GM21576 (cell line): ENCODE measurements around the gene SELENOM.

Source experiments
- ATAC-seq: cut with Tn5 transposase; IDR thresholded peaks from one replicate; pipeline ENCODE4 v1.9.1; 2021; ENCODE audit warnings: mild to moderate bottlenecking, moderate library complexity; ENCODE audit not compliant: unreplicated experiment

SELENOM gene

DNA sequence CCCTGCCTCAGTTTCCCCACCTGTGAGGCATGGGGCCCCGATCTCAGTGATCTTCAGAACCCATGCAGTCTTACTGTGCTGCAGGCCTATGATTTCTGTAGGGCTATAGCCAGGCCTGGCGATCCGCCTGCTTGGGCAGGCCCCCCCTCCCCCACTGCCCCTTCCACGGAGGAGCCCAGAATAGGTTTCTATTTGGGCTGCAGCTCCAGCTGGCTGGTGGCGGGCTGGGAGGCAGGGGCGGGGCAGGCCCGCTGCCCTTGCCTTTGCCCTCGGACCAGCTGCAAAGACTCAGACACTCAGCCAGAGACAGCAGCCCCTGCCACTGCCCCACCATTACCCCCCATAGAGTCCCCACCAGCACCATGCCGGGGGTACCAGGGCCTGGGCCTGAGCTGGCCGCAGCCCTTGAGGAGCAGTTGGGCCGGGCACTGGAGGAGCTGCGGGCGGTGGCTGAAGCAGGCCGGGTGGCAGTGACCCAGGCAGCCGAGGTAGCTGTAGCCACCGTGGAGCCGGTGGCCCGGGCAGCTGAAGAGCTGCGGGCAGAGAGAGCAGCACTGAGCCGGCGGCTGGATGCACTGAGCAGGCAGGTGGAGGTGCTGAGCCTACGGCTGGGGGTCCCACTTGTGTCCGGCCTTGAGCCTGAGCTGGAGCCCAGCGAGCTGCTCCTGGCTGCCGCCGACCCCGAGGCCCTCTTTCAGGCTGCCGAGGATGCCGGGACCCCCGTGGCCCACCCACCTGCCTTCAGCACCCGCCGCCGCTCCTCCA is 14.1 kb downstream of the SELENOM start:
- no peak for ATAC-seq

DNA sequence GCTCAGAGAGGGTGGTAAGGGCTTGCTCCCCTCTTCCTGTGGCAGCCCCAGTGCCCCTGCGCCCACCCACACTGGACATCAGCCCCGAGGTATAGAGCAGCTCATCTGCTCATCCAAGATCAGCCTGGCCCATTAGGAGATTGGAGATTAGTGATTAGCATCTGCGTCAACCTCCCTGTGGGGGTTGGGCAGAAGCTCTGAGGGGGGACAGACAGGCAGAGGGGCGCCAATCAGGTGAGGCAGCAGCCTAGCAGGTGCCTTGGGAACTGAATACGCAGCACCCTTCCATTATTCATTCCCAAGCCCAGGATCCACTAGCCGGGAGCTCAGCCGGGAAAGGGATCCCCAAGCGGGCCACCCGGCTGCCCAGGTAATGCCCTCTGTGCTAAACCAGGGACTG is 15.2 kb downstream of the SELENOM start:
- no peak for ATAC-seq

DNA sequence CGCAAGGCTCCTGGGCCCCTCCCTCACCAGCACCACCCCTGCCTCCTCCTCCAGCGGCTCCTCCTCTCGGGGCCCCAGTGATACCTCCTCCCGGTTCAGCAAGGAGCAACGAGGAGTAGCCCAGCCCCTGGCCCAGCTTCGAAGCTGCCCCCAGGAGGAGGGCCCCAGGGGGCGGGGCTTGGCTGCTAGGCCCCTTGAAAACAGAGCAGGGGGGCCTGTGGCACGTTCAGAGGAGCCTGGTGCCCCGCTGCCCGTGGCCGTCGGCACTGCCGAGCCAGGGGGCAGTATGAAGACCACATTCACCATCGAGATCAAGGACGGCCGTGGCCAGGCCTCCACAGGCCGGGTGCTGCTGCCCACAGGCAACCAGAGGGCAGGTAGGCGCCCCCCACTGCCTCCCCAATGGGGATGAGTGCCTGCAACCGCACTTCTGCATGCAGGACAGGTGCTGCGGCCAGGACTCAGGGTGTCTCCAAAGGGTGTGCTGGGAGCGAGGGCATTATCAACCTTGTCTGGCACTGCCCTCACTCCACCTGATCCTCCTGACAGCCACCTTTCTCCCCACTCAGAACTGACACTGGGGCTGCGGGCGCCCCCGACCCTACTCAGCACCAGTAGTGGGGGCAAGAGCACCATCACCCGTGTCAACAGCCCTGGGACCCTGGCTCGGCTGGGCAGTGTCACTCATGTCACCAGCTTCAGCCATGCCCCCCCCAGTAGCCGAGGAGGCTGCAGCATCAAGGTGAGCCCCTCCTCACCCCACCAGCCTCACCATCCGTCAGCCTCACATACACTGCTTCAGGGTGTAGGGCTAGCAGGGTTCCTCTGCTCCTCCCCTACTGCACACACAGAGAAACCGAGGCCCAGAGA is 16.0 kb downstream of the SELENOM start:
- no peak for ATAC-seq

DNA sequence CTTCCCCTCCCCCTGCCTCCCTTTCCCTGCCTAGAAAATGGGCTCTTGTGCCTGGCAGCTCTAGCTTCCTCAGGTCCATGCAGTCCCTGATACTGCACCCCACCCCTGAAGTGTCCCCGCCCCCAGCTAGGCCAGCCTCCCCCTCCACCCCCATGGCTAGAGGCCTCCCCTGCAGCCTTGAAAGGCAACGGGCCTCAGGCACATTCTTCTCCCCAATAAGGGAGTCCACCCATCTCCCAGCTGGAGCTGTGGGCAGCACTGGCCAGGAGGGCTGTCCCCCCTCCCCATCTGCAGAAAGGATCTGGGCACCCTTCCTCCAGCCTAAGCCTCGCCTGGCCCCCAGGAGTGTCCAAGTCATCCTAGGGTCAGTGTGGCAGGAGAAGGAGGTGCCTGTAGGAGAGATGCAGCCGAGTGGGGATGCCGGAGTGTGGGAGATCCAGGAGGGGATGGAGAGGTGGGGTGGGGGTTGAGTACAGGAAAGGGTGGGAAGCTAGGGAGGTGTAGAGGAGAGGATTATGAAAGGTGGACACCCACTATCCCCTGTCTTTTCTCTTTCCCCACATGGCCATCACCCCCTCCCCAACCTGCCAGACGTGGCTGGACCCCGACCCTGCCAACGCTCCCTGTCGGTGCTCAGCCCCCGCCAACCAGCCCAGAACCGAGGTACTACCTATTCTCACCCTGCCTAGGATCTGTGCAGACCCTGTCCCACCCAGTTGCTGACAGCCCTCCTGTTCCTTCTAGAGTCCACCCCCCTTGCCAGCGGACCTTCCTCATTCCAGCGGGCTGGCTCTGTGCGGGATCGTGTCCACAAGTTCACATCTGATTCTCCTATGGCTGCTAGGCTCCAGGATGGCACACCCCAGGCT is 16.9 kb downstream of the SELENOM start:
- ATAC-seq: no peak

DNA sequence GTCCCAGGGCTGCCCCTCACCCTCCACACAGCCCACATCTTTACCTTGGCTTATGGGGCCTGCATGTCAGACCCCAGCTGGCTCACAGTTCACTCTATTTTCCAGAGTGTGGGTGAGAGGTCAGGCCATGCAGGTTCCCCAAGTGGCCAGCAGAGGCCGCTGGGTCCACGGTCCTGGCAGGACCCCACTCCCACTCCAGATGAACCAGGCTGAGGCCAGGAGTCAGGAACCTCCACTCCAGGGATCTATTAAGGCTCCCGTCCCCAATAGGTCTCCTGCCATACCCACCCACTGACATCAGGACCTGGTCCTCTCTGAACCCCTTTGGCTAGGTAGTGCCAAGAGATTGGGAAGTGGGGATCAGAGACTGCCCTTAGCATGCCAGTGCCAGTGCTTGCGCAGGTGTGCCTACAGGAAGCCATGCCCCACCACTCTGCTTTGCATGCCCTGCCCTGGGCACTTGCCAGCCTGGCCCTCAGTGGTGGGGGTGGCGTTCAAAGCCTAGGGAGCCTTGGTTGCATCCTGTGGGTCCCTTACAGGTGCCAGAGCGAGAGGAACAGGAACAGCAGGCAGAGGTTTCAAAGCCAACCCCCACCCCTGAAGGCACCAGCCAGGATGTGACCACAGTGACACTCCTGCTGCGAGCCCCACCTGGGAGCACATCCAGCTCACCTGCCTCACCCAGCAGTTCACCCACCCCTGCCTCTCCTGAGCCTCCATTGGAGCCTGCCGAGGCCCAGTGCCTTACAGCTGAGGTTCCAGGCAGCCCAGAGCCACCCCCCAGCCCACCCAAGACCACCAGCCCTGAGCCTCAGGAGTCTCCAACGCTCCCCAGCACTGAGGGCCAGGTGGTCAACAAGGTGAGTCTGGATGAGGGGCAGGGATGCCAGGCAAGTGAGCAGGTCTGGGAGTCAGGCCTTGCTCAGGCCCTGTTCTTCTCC is 17.9 kb downstream of the SELENOM start:
- no peak for ATAC-seq

DNA sequence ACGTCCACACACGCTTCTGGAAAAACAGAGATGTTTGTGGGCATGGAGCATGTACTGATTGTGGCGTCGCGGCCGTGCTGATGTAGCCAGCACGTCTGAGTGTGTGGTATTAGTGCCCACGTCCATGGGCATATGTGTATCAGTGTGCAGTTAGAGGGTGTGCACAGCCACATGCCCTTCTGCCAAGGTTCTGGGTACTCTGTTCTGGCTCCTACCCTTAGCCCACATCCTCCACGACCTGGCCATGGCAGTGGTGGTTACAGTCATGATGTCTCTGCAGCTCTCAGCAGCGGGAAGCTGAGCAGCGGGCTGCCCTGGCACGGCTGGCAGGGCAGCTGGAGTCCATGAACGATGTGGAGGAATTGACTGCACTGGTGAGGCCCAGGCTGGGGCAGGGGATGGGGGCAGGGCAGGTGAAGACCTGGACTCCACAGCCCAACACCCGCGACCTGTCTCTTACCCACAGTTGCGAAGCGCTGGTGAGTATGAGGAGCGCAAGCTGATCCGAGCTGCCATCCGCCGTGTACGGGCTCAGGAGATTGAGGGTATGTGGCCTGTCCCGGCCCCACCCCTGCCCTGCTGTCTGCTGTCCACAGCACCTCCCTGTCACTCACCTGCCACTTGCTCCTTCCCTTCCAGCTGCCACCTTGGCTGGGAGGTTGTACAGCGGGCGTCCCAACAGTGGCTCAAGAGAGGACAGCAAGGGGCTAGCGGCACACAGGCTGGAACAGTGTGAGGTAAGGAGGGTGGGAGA is 19.0 kb downstream of the SELENOM start:
- ATAC-seq: no peak

DNA sequence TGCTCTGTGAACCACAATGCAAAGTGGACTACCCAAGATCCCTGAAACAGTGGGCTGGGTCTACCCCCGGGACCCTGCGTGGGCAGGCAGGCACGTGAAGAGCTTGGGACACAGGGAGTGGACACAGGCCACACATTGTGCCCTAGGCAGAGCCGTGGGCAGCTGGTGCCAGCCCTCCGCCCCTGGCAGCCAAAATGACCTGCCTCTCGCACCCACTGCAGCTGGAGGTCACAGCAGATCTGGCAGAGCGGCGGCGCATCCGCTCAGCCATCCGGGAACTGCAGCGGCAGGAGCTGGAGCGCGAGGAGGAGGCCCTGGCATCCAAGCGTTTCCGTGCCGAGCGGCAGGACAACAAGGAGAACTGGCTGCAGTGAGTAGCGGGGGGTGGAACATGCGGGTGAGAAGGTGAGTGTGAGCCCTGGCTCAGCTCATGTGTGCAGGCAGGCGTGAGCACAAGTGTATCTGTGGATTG is 19.6 kb downstream of the SELENOM start:
- no peak for ATAC-seq

DNA sequence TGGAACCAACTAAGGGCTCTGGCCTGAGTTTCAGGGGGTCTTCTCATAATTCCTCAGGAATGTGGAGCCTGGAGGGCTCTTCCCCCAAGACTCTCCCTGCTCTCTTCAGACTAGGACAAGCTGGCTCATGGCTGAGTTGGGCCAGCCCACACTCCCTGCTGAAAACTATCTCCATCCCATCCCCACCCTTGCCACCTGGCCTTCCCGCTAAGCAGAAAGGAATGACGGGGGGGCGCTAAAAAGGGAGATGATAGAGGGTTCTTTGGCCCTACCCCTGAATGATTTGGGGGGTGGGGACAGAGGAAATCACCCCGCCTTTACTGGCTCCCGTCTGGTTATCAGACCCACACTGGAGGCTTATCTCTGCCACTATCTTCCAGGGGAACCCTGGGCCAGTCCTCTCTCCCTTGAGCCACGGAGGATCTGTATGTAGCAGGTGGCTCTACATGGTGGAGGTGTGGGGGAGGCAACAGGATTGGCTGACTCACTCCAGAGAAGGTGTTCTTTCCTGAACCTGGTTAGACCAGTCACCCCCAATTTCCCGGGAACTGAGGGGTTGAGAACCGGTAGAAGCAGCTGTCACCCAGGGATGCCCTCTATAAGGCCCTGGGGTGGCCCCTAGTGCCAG is 20.6 kb downstream of the SELENOM start:
- no peak for ATAC-seq

DNA sequence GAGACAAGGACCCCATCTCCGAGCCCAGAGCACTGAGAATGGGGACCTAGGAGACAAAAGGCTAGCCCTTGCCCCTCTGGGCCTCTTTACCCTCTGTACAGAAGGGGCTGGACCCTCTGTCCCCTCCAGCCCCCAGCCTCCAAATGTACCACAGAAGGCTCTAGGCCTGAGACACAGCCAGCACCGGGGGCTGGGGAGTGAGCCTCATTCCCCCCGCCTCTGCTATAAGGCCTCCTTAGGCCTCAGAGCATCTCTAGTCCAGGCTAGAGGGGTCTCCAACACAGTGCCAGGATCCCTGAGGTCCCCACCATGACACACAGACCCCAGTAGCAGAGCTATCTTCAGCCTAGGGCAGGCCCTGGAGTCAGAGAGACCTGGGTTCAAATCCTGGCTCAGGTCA is 21.4 kb downstream of the SELENOM start:
- ATAC-seq: no peak

DNA sequence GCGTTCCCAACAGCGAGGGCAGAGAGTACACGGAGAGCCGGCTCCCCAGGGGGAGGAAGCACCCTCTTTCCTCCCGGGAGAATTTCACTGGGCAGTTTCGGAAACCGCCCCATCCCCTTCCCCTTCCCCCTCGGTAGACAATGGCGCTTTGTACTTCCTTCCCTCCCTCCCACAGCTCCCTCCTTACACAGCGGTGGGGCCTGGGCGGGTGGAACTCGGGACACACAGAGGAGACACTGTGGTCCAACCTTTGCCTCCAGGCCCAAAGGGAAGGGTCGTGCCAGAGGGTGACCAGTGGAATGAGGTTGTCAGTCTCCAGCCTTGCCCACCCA is 21.9 kb downstream of the SELENOM start:
- ATAC-seq: no peak

DNA sequence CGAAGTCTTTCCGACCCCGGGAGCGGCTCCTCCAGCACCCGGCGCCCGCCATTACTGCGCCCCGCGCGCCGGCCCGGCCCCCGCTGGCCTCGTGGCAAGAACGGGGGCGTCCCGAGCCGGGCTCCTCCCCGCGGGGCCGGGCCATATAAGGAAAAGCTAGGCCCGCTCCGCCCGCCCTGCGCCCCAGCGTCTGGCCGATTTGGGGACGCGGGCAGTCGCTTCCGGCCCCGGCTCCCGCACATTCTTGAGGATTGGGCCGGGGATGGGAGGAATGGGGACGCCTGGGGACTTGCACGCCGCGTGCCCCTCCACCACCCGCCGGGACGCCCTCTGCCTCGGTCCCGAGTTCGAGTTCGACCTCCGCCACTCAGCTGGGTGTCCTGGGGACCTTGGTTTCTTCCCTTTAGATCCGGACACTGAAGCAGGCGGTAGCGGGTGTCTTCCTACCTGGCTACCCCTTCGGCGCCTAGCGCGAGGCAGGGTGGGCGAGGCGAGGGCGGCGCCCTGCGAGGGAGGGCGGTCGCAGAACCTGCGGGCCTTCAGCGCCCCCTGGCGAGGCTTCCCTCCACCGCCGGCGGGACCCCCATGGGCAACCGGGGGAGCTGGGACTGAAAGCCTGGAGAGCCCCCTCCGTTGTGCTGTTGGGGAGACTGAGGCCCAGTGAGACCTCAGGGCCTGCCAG is 22.4 kb downstream of the SELENOM start:
- ATAC-seq: peak; percentile 48

DNA sequence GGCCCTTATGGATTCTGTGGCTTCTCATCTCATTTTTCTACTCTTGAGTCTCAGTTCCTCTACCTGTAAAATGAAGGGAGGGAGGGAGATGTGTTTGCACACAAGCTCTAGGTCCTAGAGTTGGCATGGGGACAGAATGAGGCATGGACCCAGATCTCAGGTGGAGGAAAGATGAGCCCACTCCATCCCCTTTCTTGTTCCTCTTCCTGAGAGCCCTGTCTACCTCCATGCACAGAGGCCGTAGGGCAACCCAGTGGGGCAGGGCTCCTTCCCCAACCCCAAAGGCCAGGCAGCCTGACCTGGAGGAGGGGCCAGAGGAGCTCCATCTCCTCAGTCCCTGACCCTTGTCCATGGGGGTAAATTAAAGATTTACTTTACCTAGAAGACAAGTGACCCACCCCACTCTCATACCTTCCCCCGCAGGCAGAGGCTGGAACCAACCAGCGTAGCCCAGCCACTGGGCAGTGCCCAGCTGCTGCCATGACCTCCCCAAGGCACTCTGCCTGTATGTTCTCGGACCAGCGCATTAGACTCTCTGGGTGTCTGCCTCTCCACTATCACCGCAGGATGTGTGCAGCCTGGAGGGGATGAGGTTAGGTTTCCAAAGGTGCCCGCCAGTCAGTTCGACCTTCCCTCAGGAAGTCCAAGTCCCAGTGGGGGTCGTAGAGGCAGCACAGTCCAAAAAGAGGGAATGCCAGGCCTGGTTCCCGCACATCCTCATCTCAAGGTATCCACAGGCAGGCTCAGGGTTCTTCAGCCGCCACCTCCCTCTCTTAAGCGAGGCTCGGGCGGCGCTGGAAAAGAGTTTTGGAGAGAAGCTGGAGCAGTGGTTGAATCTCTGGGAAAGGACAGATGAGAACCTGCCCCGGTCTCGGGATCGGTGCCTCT is 23.2 kb downstream of the SELENOM start:
- ATAC-seq: peak; percentile 2

DNA sequence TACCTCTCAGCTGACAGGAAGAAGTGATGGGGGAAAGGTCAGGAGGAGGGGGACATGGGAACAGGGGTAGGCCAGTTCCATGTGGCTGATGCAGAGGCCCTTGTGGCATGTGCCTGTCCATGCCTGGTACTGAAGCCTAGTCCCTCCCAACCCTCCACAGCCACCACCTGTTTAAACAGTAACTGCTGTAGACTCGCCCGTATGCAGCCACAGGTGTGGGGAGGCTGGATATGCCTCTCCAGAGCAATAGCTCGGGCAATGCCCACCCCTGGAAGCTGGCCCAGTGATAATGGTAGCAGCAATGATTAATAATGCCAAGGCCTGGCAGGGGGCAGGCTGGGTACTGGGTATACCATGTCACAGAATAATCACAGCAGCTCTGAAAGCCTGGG is 24.0 kb downstream of the SELENOM start:
- no peak for ATAC-seq

DNA sequence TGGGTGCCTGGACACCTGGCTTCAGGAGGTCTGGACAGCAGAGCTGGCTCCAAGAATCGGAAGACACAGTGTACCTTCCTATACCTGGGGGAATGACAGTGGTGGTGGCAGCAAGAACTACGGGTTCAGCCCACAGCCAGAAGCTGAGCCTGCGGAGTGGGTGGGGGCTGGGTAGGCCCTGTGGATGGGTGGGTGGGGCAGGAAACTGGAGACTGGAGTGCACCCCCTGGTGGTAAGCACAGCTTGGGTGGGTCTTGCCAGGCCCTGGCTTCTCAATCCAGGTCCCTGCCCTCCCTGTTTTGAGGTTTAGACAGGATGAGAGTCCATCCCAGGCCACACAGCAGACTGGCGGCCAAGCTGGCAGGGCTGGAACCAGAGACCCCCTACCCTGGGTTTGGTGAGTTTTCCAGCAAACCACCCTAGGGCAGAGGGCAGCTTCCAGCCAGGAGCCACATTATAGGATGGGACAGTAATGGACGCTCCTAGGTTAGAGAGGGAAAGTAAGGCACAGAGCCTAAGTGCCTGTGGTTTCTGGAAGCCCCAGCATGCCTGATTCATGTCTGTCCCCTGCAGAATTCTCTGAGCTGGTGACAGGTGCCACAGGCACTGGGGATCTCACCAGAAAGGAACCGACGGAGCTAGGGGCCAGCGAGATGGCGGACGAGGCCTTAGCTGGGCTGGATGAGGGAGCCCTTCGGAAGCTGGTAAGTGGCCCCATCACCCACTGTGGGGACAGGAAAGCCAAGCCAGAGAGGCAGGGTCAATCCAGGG is 24.6 kb downstream of the SELENOM start:
- ATAC-seq: no peak

DNA sequence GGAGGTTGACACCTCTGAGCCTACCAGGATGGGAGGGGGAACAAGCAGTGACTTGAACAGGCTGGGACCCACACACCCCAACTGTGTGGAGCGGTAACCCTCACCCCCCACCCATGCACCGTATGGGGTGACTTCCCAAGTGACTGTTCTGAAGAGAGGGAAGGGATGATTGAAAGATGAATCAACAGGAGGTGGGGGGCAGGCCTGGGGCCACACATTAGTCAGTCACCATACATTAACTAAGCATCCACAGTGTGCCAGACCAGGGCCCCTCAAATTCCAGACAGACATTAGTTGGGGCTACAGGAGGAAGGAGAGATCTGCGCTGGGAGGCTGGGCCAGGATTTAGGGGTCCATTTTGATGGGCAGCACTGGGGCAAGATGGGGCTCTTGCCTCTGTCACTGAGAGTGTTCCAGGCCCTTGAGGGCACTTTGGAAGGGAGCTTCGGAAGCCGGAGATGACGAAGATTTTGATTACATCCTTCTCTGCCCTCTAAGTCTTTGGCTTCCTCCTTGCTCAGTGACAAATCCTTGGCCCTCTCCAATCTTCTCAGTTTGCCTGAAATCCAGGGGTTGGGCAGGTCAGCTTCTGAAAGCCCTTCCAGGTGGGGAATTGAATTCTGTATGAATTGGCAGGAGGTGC is 25.3 kb downstream of the SELENOM start:
- no peak for ATAC-seq
